ENCODE results near the gene SSBP3.

DNA sequence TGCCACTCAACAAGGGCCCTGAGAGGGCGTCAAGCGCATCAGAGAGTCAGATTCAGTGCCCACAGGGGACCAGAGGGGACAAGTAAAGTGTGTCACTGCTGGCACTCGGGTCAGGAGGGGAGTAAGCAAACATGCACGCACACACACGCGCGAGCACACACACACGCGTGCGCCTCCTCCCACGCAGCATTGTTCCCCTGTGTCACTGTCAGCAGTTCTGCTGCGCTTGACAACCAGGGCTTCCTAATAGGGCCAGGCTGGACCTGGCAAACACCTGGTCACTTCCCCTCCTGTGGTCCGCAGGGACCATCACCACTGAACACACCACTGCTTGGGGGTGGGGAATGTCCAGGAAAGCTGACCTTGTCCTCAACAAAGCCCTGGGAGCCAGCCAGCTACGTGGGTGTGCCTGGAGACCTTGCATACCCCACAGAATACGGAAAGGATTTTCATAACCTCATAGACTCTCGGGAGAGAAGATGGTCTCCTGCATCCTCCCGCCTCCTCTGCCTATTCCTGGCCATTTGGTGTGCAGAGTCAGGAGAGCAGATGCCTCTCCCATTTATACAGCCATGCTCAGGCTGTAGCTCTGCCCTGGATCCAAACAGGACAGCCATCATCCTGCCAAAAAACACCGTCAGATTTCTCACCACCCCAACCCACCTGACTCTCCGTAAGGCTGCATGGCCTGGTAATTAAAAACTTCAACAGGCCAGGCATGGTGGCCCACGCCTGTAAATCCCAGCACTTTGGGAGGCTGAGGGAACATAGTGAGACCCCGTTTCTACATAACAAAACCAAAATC, 73.2 kb downstream of the SSBP3 start:
- TF ChIP-seq EZH2phosphoT487 (IDR thresholded peaks at IDR 0.05; ENCODE audit: insufficient read depth, low read depth) (no peak), EZH2 (IDR thresholded peaks at IDR 0.05; ENCODE audit: insufficient read depth, poor library complexity, severe bottlenecking) (no peak)
